ENCODE measurements around the gene SDF2L1. TPM values are rescaled to one million over a fixed set of nuclear protein-coding genes. Genes with fewer than 3 reads are reported as not detected.
"Not testable (repeated sequence)": the region's sequence is repeated elsewhere in the genome, so short reads cannot be mapped to it uniquely, and the experiment has no call there.

SDF2L1 gene
- total and polyA plus RNA-seq, 2 donors from 2014 or later = 56.1 to 79.6 TPM

DNA sequence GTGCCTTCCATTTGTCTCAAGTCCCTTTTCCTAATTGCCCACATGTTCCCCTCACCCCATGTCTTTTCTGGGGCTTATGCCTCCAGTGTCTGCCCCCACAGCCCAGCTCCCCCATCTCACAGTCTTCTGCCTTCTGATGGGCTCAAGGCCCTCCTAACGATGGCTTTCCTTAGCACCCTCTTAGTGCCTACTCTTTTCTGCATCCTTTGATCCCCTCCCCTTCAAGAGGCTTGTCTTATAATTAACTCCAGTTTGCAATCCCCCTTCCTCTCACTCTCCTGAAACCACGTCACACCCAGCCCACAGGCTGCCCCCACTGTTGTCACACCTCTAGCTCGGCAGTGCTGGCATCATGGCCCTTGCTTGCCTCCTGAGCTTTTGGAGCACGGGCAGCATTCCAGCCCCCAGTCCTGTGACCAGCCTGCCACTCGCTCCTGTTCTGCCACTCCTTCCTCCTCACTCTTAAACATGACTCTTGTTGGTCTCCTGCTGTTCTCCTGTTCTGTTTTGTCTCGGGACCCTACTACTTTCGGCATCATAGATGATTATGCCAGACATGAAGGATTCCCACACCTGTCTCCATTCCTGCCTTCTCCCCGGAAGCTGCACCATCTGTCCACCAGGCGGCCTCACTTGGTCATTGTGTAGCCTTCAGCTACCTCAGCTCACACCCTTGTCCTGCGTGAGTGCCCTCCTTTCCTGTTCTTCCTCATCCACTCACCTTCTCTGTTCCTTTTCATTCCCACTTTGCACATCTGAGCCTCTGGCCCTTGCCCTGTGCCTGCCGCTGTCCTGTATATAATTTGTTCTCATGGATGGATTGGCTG lies 48.5 kb upstream of the SDF2L1 start:
- Histone ChIP-seq H3K9ac (ENCODE audit: low read length in 3 of 3) (no peak overlapping the region), H3K9me3 (ENCODE audit: control insufficient read depth in 2 of 3, insufficient read depth in 1 of 3, low read length in 3 of 3) (no peaks in the 10 kb centered on the region), H3K4me1 (ENCODE audit: control insufficient read depth in 2 of 3, insufficient read depth in 2 of 3, low read depth in 1 of 3, low read length in 3 of 3) (peaks cover 0 to 9% (median 9%) of the 10 kb centered on the region in 3 donors), H3K27me3 (ENCODE audit: control insufficient read depth, insufficient read depth, low read length) (no peaks in the 10 kb centered on the region), H3K4me3 (ENCODE audit: low read length in 3 of 3) (no peak overlapping the region), H3K27ac (ENCODE audit: low read depth in 2 of 2, low read length in 2 of 2) (no peak overlapping the region), H3K36me3 (ENCODE audit: control insufficient read depth in 2 of 3, insufficient read depth in 3 of 3, low read length in 3 of 3) (peaks cover 0 to 22% (median 15%) of the 10 kb centered on the region in 3 donors)
- TF ChIP-seq, protein P1, sequence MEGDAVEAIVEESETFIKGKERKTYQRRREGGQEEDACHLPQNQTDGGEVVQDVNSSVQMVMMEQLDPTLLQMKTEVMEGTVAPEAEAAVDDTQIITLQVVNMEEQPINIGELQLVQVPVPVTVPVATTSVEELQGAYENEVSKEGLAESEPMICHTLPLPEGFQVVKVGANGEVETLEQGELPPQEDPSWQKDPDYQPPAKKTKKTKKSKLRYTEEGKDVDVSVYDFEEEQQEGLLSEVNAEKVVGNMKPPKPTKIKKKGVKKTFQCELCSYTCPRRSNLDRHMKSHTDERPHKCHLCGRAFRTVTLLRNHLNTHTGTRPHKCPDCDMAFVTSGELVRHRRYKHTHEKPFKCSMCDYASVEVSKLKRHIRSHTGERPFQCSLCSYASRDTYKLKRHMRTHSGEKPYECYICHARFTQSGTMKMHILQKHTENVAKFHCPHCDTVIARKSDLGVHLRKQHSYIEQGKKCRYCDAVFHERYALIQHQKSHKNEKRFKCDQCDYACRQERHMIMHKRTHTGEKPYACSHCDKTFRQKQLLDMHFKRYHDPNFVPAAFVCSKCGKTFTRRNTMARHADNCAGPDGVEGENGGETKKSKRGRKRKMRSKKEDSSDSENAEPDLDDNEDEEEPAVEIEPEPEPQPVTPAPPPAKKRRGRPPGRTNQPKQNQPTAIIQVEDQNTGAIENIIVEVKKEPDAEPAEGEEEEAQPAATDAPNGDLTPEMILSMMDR (IDR thresholded peaks at IDR 0.05; ENCODE audit: borderline replicate concordance, extremely low read depth, insufficient read depth) = no peak
- no peak for FAIRE-seq
- intact Hi-C loops (cut with DNase I) = no loop called here
- no peak for DNase-seq

DNA sequence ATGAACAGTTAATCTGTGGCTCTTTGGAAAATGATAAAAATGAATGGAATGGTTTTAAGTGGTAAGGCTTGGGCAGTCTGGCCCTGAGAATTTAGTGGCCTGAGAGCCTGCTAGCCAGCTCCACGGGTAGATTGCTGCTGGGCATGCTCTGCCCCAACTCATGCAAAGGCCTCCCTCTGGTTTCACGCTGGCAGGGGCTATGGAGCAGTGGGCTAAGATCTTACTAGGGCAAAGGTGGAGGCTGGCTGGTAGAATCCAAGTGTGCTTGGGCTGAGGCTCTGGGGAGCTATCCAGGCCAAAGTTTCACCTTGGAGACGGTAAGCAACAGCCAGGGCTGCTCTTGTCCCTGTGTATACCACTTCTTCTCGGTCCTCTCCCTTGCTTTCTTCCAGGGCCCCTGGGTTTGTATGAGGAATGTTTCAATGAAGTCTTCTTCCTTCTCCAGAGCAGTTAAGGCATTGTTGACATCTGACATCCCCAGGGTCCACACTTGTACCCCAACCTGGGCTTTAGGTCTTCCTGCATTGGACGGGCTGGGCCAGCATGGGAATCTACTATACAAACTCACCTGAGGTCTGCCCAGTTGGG lies 47.1 kb upstream of the SDF2L1 start:
- Histone ChIP-seq H3K9ac (ENCODE audit: low read length in 3 of 3) (no peak overlapping the region), H3K4me1 (ENCODE audit: control insufficient read depth in 2 of 3, insufficient read depth in 2 of 3, low read depth in 1 of 3, low read length in 3 of 3) (peaks cover 0 to 9% (median 9%) of the 10 kb centered on the region in 3 donors), H3K27ac (ENCODE audit: low read depth in 2 of 2, low read length in 2 of 2) (no peak overlapping the region), H3K9me3 (ENCODE audit: control insufficient read depth in 2 of 3, insufficient read depth in 1 of 3, low read length in 3 of 3) (no peaks in the 10 kb centered on the region), H3K36me3 (ENCODE audit: control insufficient read depth in 2 of 3, insufficient read depth in 3 of 3, low read length in 3 of 3) (peaks cover 0 to 22% (median 15%) of the 10 kb centered on the region in 3 donors), H3K27me3 (ENCODE audit: control insufficient read depth, insufficient read depth, low read length) (no peaks in the 10 kb centered on the region), H3K4me3 (ENCODE audit: low read length in 3 of 3) (no peak overlapping the region)
- FAIRE-seq (no peak), DNase-seq (no peak)
- intact Hi-C loops (cut with DNase I) = no loop called here
- TF ChIP-seq, protein P1 (IDR thresholded peaks at IDR 0.05; ENCODE audit: borderline replicate concordance, extremely low read depth, insufficient read depth) = no peak

DNA sequence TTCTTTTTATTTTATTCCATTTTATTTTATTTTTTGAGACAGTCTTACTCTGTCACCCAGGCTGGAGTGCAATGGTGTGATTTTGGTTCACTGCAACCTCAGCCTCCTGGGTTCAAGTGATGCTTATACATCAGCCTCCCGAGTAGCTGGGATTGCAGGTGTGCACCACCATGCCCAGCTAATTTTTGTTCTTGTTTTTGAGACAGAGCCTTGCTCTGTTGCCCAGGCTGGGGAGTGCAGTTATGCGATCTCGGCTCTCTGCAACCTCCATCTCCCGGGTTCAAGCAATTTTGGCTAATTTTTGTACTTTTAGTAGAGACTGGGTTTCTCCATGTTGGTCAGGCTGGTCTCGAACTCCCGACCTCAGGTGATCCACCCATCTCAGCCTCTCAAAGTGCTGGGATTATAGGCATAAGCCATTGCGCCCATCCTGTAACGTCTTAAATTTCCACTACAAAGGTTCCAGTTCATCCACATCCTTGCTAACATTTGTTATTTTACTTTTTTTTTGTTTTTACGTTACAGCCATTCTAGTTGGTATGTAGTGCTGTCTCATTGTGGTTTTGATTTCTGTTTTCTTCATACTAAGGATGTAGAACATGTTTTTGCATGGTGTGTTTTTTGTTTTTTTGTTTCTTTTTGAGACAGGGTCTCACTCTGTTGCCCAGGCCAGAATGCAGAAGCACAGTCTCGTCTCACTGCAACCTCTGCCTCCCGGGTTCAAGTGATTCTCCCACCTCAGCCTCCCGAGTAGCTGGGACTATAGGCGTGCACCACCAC lies 45.6 kb upstream of the SDF2L1 start:
- H3K4me3 ChIP-seq (ENCODE audit: low read length in 3 of 3); FAIRE-seq; H3K4me1 ChIP-seq (ENCODE audit: control insufficient read depth in 2 of 3, insufficient read depth in 2 of 3, low read depth in 1 of 3, low read length in 3 of 3); H3K9ac ChIP-seq (ENCODE audit: low read length in 3 of 3); H3K9me3 ChIP-seq (ENCODE audit: control insufficient read depth in 2 of 3, insufficient read depth in 1 of 3, low read length in 3 of 3); H3K27me3 ChIP-seq (ENCODE audit: control insufficient read depth, insufficient read depth, low read length); H3K27ac ChIP-seq (ENCODE audit: low read depth in 2 of 2, low read length in 2 of 2); DNase-seq; intact Hi-C loops (cut with DNase I): not testable (repeated sequence)
- H3K36me3 ChIP-seq (ENCODE audit: control insufficient read depth in 2 of 3, insufficient read depth in 3 of 3, low read length in 3 of 3) = peaks cover 0 to 22% (median 15%) of the 10 kb centered on the region in 3 donors

DNA sequence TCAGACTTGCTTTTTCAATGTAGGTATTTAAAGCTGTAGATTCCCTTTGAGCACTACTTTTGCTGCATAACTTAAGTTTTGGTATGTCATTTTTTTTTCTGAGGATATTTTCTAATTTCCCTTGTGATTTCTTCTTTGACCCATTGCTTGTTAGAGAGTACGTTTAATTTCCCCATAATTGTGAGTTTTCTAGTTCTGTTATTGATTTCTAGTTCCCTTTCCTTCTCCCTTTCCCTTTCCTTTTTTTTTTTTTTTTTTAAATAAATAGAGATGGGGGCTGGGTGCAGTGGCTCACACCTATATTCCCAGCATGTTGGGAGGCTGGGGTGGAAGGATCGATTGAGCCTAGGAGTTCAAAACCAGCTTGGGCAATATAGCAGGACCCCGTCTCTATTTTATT lies 43.8 kb upstream of the SDF2L1 start:
- no peaks in the 10 kb centered on the region for H3K27me3 ChIP-seq (ENCODE audit: control insufficient read depth, insufficient read depth, low read length)
- TF ChIP-seq, protein P1 (IDR thresholded peaks at IDR 0.05; ENCODE audit: borderline replicate concordance, extremely low read depth, insufficient read depth) = no peak
- no peak overlapping the region for H3K27ac ChIP-seq (ENCODE audit: low read depth in 2 of 2, low read length in 2 of 2)
- no peaks in the 10 kb centered on the region for H3K9me3 ChIP-seq (ENCODE audit: control insufficient read depth in 2 of 3, insufficient read depth in 1 of 3, low read length in 3 of 3)
- intact Hi-C loops (cut with DNase I) = no loop called here
- no peaks in the 10 kb centered on the region for H3K4me1 ChIP-seq (ENCODE audit: control insufficient read depth in 2 of 3, insufficient read depth in 2 of 3, low read depth in 1 of 3, low read length in 3 of 3)
- H3K4me3 ChIP-seq (ENCODE audit: low read length in 3 of 3) = no peak overlapping the region
- peaks cover 0 to 11% (median 11%) of the 10 kb centered on the region in 3 donors for H3K36me3 ChIP-seq (ENCODE audit: control insufficient read depth in 2 of 3, insufficient read depth in 3 of 3, low read length in 3 of 3)
- no peak for DNase-seq
- no peak for FAIRE-seq
- H3K9ac ChIP-seq (ENCODE audit: low read length in 3 of 3) = no peak overlapping the region
